Endodermal cell (in vitro differentiated cells): ENCODE data around the gene CERS1. TPM values are rescaled to one million over a fixed set of nuclear protein-coding genes. Genes with fewer than 3 reads are reported as not detected.

ENCODE experiments used
- DNase-seq: peaks from one replicate; pipeline ENCODE4 v3.0.0-alpha.2; 2017
- H3K27ac ChIP-seq: 2 replicates; pipeline ENCODE4 v1.5.1; 2013; ENCODE audit warnings: mild to moderate bottlenecking, low read depth, low read length, moderate library complexity
- H3K27me3 ChIP-seq: 2 replicates; pipeline ENCODE4 v1.6.1; 2013; ENCODE audit warnings: mild to moderate bottlenecking, low read length, moderate library complexity; ENCODE audit not compliant: insufficient read depth, control insufficient read depth, poor library complexity, severe bottlenecking
- H3K36me3 ChIP-seq: 2 replicates; pipeline ENCODE4 v1.7.0; 2013; ENCODE audit warnings: mild to moderate bottlenecking, low read length, moderate library complexity; ENCODE audit not compliant: control insufficient read depth, insufficient read depth
- H3K4me1 ChIP-seq: one replicate; pipeline ENCODE4 v1.7.0; 2013; ENCODE audit warnings: low read length; ENCODE audit not compliant: control insufficient read depth, insufficient read depth
- H3K4me3 ChIP-seq: 2 replicates; pipeline ENCODE4 v1.5.1; 2013; ENCODE audit warnings: mild to moderate bottlenecking, low read length, moderate library complexity
- H3K9ac ChIP-seq: 2 replicates; pipeline ENCODE4 v1.6.1; 2013; ENCODE audit warnings: mild to moderate bottlenecking, low read length, moderate library complexity; ENCODE audit not compliant: poor library complexity, severe bottlenecking; ENCODE audit errors: extremely low read depth
- H3K9me3 ChIP-seq: 2 replicates; pipeline ENCODE4 v1.6.1; 2013; ENCODE audit warnings: mild to moderate bottlenecking, low read length, moderate library complexity; ENCODE audit not compliant: control insufficient read depth
- H3K27ac Mint-ChIP-seq: 2 replicates; pipeline ENCODE4 v1.8.0; 2020; ENCODE audit warnings: mixed read lengths
- H3K27me3 Mint-ChIP-seq: 2 replicates; pipeline ENCODE4 v1.8.0; 2021; ENCODE audit warnings: mild to moderate bottlenecking, mixed read lengths; ENCODE audit not compliant: insufficient read depth
- H3K36me3 Mint-ChIP-seq: 2 replicates; pipeline ENCODE4 v1.8.0; 2020; ENCODE audit warnings: low read depth, mixed read lengths
- H3K4me1 Mint-ChIP-seq: 2 replicates; pipeline ENCODE4 v1.8.0; 2020; ENCODE audit warnings: mixed read lengths
- H3K4me3 Mint-ChIP-seq: 2 replicates; pipeline ENCODE4 v1.8.0; 2020; ENCODE audit warnings: mild to moderate bottlenecking, moderate library complexity, mixed read lengths
- H3K9me3 Mint-ChIP-seq: 2 replicates; pipeline ENCODE4 v1.8.0; 2020; ENCODE audit warnings: mild to moderate bottlenecking, mixed read lengths
- CTCF ChIP-seq: fragments of 200-600 bp; sonication (generic); conservative IDR thresholded peaks from 2 replicates; pipeline ENCODE4 v1.5.0; 2021; ENCODE audit warnings: antibody characterized with exemption, mild to moderate bottlenecking
- WGBS, 2 experiments: methylation state at CpG; one replicate each; pipeline versions ENCODE4 v1.1.5 to v1.1.7; 2013; ENCODE audit warnings: missing lambda C conversion rate in 2 of 2, mixed read lengths in 1 of 2; ENCODE audit not compliant: insufficient coverage in 1 of 2, insufficient read length in 1 of 2; 5-methylcytosine and 5-hydroxymethylcytosine counted together
- total RNA-seq, 2 donors: library from RNA; stranded (reverse); fragmentation: NEBNext Ultra II Directional in 1 of 2; extraction: Animal tissue kit (Norgen Biotek cat#: 25700) in 1 of 2; gene quantifications; 2 replicates in 1 of 2; 3 replicates in 1 of 2; pipeline ENCODE4 v1.2.1, GENCODE V29; 2021

The CERS1 gene
- total RNA-seq, 2 donors from 2014 or later, result 16.6 to 25.5 TPM

GRCh38 chr19:18939922-18940768 is 44.2 kb upstream of the CERS1 start:
- 0 to 4% methylated on average over 8 to 47 of the region's 47 CpGs for WGBS, 2 experiments
- DNase-seq, result peak; percentile 81
- Histone ChIP-seq H3K36me3 (no peaks in the 10 kb centered on the region), H3K27ac (no peak overlapping the region), H3K9ac (peak overlapping the region; percentile 59), H3K27me3 (peaks cover 14% of the 10 kb centered on the region), H3K4me3 (peak overlapping the region; percentile 82), H3K4me1 (no peaks in the 10 kb centered on the region), H3K9me3 (no peaks in the 10 kb centered on the region)
- no peaks in the 10 kb centered on the region for H3K9me3 Mint-ChIP-seq
- no peak for TF ChIP-seq CTCF
- H3K4me1 Mint-ChIP-seq, result peaks cover 7% of the 10 kb centered on the region
- H3K4me3 Mint-ChIP-seq, result peak overlapping the region; percentile 75
- peaks cover 49% of the 10 kb centered on the region for H3K27me3 Mint-ChIP-seq
- H3K36me3 Mint-ChIP-seq, result peaks cover 18% of the 10 kb centered on the region
- peak overlapping the region; percentile 82 for H3K27ac Mint-ChIP-seq

GRCh38 chr19:18939163-18939562 is 43.2 kb upstream of the CERS1 start:
- H3K36me3 ChIP-seq, result peaks cover 2% of the 10 kb centered on the region
- peaks cover 7% of the 10 kb centered on the region for H3K4me1 Mint-ChIP-seq
- peaks cover 46% of the 10 kb centered on the region for H3K27me3 Mint-ChIP-seq
- no peak overlapping the region for H3K27ac Mint-ChIP-seq
- 70 to 98% methylated on average over 1 to 3 of the region's 3 CpGs for WGBS, 2 experiments
- H3K9me3 Mint-ChIP-seq, result no peaks in the 10 kb centered on the region
- no peak for DNase-seq
- H3K4me3 ChIP-seq, result no peak overlapping the region
- H3K4me1 ChIP-seq, result no peaks in the 10 kb centered on the region
- H3K4me3 Mint-ChIP-seq, result peak overlapping the region; percentile 75
- H3K36me3 Mint-ChIP-seq, result peaks cover 20% of the 10 kb centered on the region
- no peak overlapping the region for H3K9ac ChIP-seq
- no peak for TF ChIP-seq CTCF
- no peak overlapping the region for H3K27ac ChIP-seq
- H3K27me3 ChIP-seq, result peaks cover 15% of the 10 kb centered on the region
- H3K9me3 ChIP-seq, result no peaks in the 10 kb centered on the region

- H3K27ac Mint-ChIP-seq, result no peak overlapping the region
- no peaks in the 10 kb centered on the region for H3K4me1 Mint-ChIP-seq
Observed at GRCh38 chr19:18933297-18933696, 37.3 kb upstream of the CERS1 start.

More at GRCh38 chr19:18933297-18933696, 37.3 kb upstream of the CERS1 start:
- H3K9me3 ChIP-seq, result no peaks in the 10 kb centered on the region
- no peak for TF ChIP-seq CTCF
- H3K9ac ChIP-seq, result no peak overlapping the region
- Mint-ChIP-seq H3K9me3 (no peaks in the 10 kb centered on the region), H3K27me3 (peaks cover 18% of the 10 kb centered on the region), H3K4me3 (no peak overlapping the region), H3K36me3 (peaks cover 23% of the 10 kb centered on the region)
- DNase-seq, result no peak
- no peak overlapping the region for H3K27ac ChIP-seq
- no peak overlapping the region for H3K4me3 ChIP-seq
- peaks cover 16% of the 10 kb centered on the region for H3K36me3 ChIP-seq
- peaks cover 4% of the 10 kb centered on the region for H3K27me3 ChIP-seq
- 80 to 84% methylated on average over 8 to 13 of the region's 13 CpGs for WGBS, 2 experiments
- H3K4me1 ChIP-seq, result no peaks in the 10 kb centered on the region
